Stimulated activated CD8-positive, alpha-beta memory T cell treated with anti-CD3 and anti-CD28 coated beads, Interleukin-12 subunit alpha, Interleukin-12 subunit beta, amount 100 ng/mL, for 4 hours (primary cell): ENCODE measurements around the gene CARD8.

ENCODE experiments used
- DNase-seq: peaks from one replicate; pipeline ENCODE4 v3.0.0-alpha.2; 2020; ENCODE audit warnings: low read depth

Gene CARD8

DNA sequence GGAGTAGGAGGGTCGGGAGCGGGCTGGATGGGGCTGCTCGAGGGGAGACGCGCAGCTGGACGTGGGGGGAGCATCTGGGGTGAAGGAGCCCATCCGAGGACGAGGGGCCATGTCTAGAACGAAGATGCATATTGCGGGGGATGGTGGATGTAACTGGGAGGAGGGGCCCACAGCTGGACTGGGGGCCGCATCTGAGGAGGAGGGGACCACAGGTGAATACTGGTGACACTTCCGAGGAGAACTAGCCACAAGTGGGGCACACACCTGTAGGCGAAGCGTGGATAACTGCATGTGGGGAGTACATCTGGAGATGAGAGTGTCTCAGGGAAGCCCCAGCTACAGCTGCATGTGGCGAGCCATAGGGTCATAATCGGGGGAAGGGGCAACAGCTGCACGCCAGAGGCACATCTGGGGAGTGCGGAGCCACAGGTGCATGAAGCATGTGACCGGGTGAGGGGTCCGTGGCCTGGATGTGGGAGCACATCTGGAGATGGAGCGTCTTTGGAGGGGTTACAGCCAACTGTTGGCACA, 84.8 kb downstream of the CARD8 start:
- no peak for DNase-seq

DNA sequence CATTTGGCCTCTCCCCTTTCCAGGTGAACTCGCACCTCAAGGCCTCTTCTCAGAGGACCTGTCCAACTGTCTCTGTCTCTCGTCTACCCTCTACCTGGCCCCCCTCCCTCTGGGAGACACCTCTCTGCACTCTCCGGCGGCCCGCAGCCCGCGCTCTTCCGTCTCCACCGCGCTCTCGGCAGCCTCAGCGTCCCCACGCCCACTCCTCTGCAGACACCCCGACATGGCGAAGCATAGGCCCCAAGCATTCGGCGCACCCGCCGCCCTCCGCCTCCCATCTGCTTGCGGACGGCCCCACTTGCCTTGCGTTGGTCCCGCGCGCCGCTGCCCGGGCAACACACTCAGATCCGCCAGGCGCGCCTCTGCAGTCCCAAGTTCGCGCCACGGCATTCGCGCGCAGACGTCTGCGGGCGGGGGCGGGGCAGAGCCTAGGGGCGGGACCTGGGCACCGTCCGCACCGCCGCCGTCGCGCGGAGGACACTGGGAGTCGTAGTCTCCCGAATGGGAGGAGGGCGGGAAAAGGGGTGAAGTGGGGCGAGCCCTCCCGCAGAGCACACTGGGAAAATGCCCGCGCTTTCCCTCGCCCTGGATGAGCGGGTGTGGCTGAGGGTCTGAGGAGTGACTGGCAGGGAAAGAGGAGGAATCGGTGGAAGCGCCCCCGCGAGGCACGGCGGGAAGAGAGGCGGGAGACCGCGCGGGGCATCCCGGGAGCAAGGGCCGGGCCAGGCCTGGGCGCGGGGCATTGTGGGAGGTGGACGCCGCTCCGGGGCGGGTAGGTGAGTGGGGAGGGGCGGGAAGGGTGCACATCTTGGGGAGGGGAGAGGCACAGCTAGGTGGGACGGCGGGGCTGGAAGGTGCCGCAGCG, 85.5 kb downstream of the CARD8 start, which contains the start of the genes LIG1 and ZSWIM9:
LIG1 (minus strand) TSS at position 406 of the 865 bp plus-strand sequence. CDS start 4,778 bp downstream, outside the sequence.
ZSWIM9 (plus strand) TSS at position 742 of the 865 bp plus-strand sequence. CDS start 1,123 bp downstream, outside the sequence.
- DNase-seq = peak; percentile 88

DNA sequence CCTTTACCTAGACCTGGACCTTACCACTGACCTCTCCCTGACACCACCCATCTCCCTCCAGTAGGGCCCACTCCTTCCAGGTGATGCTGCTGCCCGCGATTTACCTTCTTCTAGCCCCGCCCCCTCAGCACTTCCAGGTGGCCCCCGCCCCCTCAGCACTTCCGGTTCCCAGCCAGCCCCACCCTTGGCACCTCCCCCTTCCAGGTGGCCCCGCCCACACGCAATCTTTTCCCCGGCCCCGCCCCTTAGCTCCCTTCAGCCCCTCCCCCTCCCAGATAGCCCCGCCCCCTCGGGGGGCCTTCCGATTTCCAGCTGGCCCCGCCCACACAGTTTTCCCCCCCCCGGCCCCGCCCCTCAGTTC, 86.2 kb downstream of the CARD8 start:
- peak; percentile 80 for DNase-seq

DNA sequence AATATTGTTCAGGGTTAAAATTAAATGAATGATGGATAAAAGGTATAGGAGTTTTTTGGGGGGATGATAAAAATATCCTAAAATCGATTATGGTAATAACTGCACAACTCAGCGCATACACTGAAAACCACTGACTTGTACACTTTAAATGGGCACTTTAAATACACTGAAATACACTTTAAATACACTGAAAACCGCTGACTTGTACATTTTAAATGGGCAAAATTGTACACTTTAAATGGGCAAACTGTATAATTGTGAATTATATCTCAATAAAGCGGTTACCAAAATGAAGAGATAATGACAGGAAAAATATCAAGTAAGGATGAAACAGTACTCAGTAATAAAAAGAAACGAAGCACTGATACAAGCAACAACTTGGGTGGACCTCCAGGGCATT, 87.0 kb downstream of the CARD8 start:
- no peak for DNase-seq

DNA sequence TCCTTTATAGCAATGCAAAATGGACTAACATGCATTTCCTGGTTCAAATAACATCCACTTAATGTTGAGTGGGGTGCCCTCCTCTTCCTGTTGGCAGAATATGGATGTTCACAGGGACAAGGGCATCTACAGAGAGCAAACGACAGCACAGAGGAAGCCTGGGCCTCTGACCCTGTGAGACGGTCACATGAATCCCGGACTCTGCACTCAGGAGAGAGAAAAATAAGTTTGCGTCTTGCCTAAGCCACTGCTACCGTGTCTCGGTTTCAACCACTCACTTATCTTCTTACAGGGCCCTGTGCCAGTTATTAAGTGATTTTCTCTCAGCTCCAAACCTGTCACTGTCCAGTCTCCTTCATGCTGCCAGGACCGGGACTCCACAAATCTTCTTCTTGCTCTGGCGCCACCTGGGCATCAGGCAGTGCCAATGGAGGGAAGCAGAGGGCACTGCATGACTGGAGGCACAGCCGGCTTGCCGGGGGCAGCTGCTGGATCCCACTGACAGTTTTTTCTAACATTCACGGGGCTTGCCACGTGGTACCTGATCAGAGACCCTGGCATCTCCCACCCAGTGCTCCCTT, 97.4 kb downstream of the CARD8 start:
- no peak for DNase-seq
